A673 (cell line): ENCODE results near the gene ARHGAP12. TPM values are rescaled to one million over a fixed set of nuclear protein-coding genes. Genes with fewer than 3 reads are reported as not detected.
A peak's percentile ranks its signal among the peaks of the same experiment; 100 is the strongest.

ENCODE experiments used
- BruUV-seq: library from RNA; stranded (reverse); fragments of 400-500 nt; replicated peaks from 2 replicates; lab custom pipeline; 2021; lab: Mats Ljungman, UMichigan
- CTCF ChIA-PET: fragments of 300-600 bp; sonication (Branson Sonifier 250); formaldehyde crosslinking; loops from one replicate; lab custom pipeline; 2022; ENCODE audit warnings: antibody characterized with exemption; lab: Charles Lee
- POLR2A ChIA-PET: fragments of 300-600 bp; sonication (Branson Sonifier 250); formaldehyde crosslinking; loops from one replicate; lab custom pipeline; 2022; ENCODE audit warnings: antibody characterized with exemption; ENCODE audit not compliant: low non-redundant PET; lab: Charles Lee
- DNase-seq: peaks from one replicate; pipeline ENCODE4 v3.0.0-alpha.2; 2015; ENCODE audit warnings: low spot score
- H3K27ac ChIP-seq: fragments of 200-600 bp; sonication (generic); 2 replicates; pipeline ENCODE4 v1.5.1; 2016; ENCODE audit warnings: mixed run types, low read depth, mild to moderate bottlenecking, mixed read lengths, antibody characterized with exemption, low read length; ENCODE audit not compliant: poor library complexity, severe bottlenecking
- H3K27me3 ChIP-seq: fragments of 200-600 bp; sonication (generic); replicated peaks from 2 replicates; pipeline ENCODE4 v1.6.1; 2017; ENCODE audit warnings: mixed run types, low read depth, mild to moderate bottlenecking, mixed read lengths, antibody characterized with exemption, low read length; ENCODE audit not compliant: insufficient read depth, poor library complexity
- H3K36me3 ChIP-seq: fragments of 200-600 bp; sonication (generic); 2 replicates; pipeline ENCODE4 v1.6.1; 2016; ENCODE audit warnings: mixed run types, mild to moderate bottlenecking, mixed read lengths, antibody characterized with exemption, low read length; ENCODE audit not compliant: insufficient read depth, poor library complexity, severe bottlenecking
- H3K4me1 ChIP-seq: fragments of 200-600 bp; sonication (generic); 2 replicates; pipeline ENCODE4 v1.6.1; 2017; ENCODE audit warnings: mixed run types, mild to moderate bottlenecking, mixed read lengths, antibody characterized with exemption, low read length; ENCODE audit not compliant: insufficient read depth, poor library complexity, severe bottlenecking
- H3K4me3 ChIP-seq: fragments of 200-600 bp; sonication (generic); 2 replicates; pipeline ENCODE4 v1.5.1; 2016; ENCODE audit warnings: low read depth, mixed run types, mild to moderate bottlenecking, mixed read lengths, low read length; ENCODE audit not compliant: poor library complexity, severe bottlenecking
- H3K9me3 ChIP-seq: fragments of 200-600 bp; sonication (generic); 2 replicates; pipeline ENCODE4 v1.6.1; 2016; ENCODE audit warnings: mixed run types, low read depth, mild to moderate bottlenecking, mixed read lengths, antibody characterized with exemption, low read length; ENCODE audit not compliant: poor library complexity, severe bottlenecking
- EZH2 ChIP-seq: fragments of 200-600 bp; sonication (generic); IDR thresholded peaks from 2 replicates; pipeline ENCODE4 v1.6.1; 2017; ENCODE audit warnings: borderline replicate concordance, low read depth, mild to moderate bottlenecking, mixed read lengths, antibody characterized with exemption, low read length; ENCODE audit not compliant: poor library complexity, severe bottlenecking
- intact Hi-C: fragments of 100-400 bp; cut with micrococcal nuclease; formaldehyde crosslinking; loops from one replicate; pipeline ENCODE4 v1.10.0; 2022; ENCODE audit not compliant: unreplicated experiment
- total RNA-seq: library from RNA; stranded (reverse); gene quantifications from 2 replicates; pipeline ENCODE4 v1.2.3, GENCODE V29; 2021
- TF ChIP-seq, protein P1 (sequence below): fragments of 300-800, 200-600 bp; sonication (generic); conservative IDR thresholded peaks from 2 replicates; pipeline ENCODE4 v1.5.1; 2017; ENCODE audit warnings: low read depth, mild to moderate bottlenecking, antibody characterized with exemption, low read length, moderate library complexity, mixed read lengths

The ARHGAP12 gene
- total RNA-seq, 1 experiment from 2014 or later, result 30.0 TPM

DNA sequence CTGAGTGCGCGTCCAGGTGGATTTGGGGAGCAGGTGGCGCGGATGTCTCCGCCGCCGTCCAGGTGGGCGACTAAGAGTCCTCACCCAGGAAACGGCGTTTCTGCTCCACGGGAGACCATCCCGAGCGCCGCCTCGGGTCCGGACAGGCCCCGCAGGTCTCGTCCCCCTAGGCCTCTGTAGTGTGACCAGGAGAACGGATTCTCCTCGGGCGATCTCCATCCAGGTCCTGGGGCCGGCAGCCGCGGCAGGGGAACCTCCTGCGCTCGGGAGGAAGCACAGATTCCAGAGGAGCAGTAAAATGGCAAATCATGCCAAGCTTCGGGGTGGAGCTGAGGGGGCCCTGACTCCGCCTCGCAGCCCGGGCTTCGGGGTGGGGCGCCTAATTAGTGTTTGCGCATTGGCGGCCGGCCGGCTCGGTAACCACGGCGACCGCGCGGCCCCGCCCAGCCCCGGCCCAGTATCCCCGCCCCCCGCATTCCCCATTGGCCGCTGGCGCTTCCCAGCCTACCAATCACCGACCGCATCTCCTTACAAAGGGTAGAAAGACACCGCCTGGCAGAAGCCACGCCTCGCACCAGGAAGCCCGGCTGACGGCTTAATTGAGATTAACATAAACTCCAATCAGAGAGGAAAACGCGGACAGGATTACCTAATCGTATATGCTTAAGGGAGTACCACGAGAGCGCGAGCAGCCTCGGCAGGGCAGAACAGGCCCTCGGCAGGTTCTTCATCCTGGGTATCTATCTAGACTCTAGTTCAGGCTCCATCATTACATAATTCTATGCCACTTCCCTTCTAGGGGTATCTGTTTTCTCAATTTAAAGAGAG lies 168.6 kb downstream of the ARHGAP12 start:
- Histone ChIP-seq H3K4me3 (peak overlapping the region; percentile 82), H3K4me1 (peaks cover 8% of the 10 kb centered on the region), H3K36me3 (no peaks in the 10 kb centered on the region), H3K27me3 (no peaks in the 10 kb centered on the region), H3K9me3 (no peaks in the 10 kb centered on the region), H3K27ac (peak overlapping the region; percentile 70)
- POLR2A ChIA-PET, result interaction anchor here (0.6 kb wide), 1 partner anchor 295 kb away, joined by 3 read pairs; no protein-coding TSS in a partner anchor
- CTCF ChIA-PET, result no interaction called here
- TF ChIP-seq, protein P1, sequence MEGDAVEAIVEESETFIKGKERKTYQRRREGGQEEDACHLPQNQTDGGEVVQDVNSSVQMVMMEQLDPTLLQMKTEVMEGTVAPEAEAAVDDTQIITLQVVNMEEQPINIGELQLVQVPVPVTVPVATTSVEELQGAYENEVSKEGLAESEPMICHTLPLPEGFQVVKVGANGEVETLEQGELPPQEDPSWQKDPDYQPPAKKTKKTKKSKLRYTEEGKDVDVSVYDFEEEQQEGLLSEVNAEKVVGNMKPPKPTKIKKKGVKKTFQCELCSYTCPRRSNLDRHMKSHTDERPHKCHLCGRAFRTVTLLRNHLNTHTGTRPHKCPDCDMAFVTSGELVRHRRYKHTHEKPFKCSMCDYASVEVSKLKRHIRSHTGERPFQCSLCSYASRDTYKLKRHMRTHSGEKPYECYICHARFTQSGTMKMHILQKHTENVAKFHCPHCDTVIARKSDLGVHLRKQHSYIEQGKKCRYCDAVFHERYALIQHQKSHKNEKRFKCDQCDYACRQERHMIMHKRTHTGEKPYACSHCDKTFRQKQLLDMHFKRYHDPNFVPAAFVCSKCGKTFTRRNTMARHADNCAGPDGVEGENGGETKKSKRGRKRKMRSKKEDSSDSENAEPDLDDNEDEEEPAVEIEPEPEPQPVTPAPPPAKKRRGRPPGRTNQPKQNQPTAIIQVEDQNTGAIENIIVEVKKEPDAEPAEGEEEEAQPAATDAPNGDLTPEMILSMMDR, result no peak
- DNase-seq, result peak; percentile 99
- no TSS peak for BruUV-seq
- intact Hi-C loops, result loop anchor here (5.0 to 10.0 kb wide), 2 partner anchors 158 to 975 kb away; no protein-coding TSS in a partner anchor

DNA sequence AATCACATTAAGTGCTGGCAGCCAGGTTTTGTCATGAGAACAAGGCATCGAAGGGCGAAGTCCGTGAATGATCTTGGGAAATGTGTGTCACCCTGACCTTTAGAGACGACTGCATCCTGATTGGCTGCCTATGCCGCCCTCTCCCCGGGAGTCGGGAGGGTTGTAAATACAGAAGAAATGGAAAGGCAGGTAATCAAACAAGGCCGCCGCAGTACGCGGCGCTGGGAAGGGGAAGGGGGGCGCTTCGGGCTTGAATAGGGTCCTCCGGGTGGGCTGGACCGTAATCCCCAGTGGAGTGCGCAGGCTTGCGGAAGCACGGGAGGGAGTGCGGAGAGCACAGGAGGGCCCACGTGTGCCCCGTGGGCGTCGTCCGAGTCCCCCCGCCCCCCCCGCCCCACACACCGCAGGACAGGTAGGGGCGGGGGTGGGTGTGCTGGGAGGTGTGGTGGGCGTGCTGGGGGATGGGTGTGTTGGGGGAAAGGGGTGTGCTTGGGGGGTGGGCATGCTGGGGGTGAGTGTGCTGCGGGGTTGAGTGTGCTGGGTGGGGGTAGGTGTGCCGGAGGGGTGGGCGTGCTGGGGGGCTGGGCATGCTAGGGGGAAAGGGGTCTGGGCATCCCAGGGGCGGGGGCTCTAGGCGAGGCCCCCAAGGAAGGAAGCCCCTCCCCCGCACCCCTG lies 169.4 kb downstream of the ARHGAP12 start:
- Histone ChIP-seq H3K36me3 (no peaks in the 10 kb centered on the region), H3K4me1 (peaks cover 8% of the 10 kb centered on the region), H3K27ac (peak overlapping the region; percentile 70), H3K9me3 (no peaks in the 10 kb centered on the region), H3K27me3 (no peaks in the 10 kb centered on the region), H3K4me3 (peak overlapping the region; percentile 82)
- DNase-seq, result no peak
- CTCF ChIA-PET, result no interaction called here
- TF ChIP-seq, protein P1, result no peak
- no peak for TF ChIP-seq EZH2
- intact Hi-C loops, result no loop called here
- POLR2A ChIA-PET, result interaction anchor here (0.6 kb wide), 1 partner anchor 296 kb away, joined by 3 read pairs; no protein-coding TSS in a partner anchor
- no TSS peak for BruUV-seq

- Histone ChIP-seq H3K4me1 (peaks cover 8% of the 10 kb centered on the region), H3K27ac (no peak overlapping the region)
- CTCF ChIA-PET, result no interaction called here
Measured at GRCh38 chr10:31758495-31758894, 170.1 kb downstream of the ARHGAP12 start.

More at GRCh38 chr10:31758495-31758894, 170.1 kb downstream of the ARHGAP12 start:
- POLR2A ChIA-PET, result no interaction called here
- Histone ChIP-seq H3K27me3 (no peaks in the 10 kb centered on the region), H3K9me3 (no peaks in the 10 kb centered on the region), H3K4me3 (no peak overlapping the region), H3K36me3 (no peaks in the 10 kb centered on the region)
- BruUV-seq, result no TSS peak
- no peak for DNase-seq
- intact Hi-C loops, result no loop called here
- no peak for TF ChIP-seq EZH2
- TF ChIP-seq, protein P1, result no peak
